Tibial nerve (tissue), 4 donors: ENCODE measurements around the gene ACVR1.

Source experiments
- CTCF ChIP-seq, 5 experiments: fragments of 200-600 bp in 3 of 5; fragments of 450-650 bp in 2 of 5; sonication (generic) in 3 of 5; IDR thresholded peaks; one replicate each; pipeline ENCODE4 v1.5.1; 2016 to 2019; ENCODE audit warnings: antibody characterized with exemption in 5 of 5, mild to moderate bottlenecking in 3 of 5, moderate library complexity in 2 of 5
- EP300 ChIP-seq, 2 donors: sonication (generic); formaldehyde crosslinking; IDR thresholded peaks; one replicate each; pipeline ENCODE4 v1.6.1; 2017; ENCODE audit warnings: antibody characterized with exemption in 2 of 2, mild to moderate bottlenecking in 1 of 2
- POLR2A ChIP-seq, 2 donors: fragments of 450-650 bp; IDR thresholded peaks; one replicate each; pipeline ENCODE4 v1.6.1; 2017; ENCODE audit warnings: antibody characterized with exemption in 2 of 2, mild to moderate bottlenecking in 2 of 2, moderate library complexity in 2 of 2

- TF ChIP-seq CTCF (IDR thresholded peaks at IDR 0.05) (no peak), POLR2A (IDR thresholded peaks at IDR 0.05) (no peak), EP300 (IDR thresholded peaks at IDR 0.05) (no peak)
Measured at GRCh38 chr2:157809212-157809611, 66.9 kb downstream of the ACVR1 start.
